NB4 (cell line): Measurements from ENCODE around the gene CDKAL1.

Source experiments
- CTCF ChIP-seq: IDR thresholded peaks from one replicate; pipeline ENCODE4 v1.5.1; 2012; ENCODE audit warnings: low read depth, low read length
- MYC ChIP-seq: IDR thresholded peaks from 2 replicates; pipeline ENCODE4 v1.6.1; 2011; ENCODE audit warnings: low read depth, low read length
- POLR2A ChIP-seq: IDR thresholded peaks from 2 replicates; pipeline ENCODE4 v1.6.1; 2011; ENCODE audit warnings: mild to moderate bottlenecking; ENCODE audit not compliant: insufficient read length; ENCODE audit errors: extremely low read depth

- no peak for TF ChIP-seq CTCF
- TF ChIP-seq MYC: no peak
- no peak for TF ChIP-seq POLR2A
Measured at GRCh38 chr6:20816126-20816525, 281.9 kb downstream of the CDKAL1 start.
